KMS-11 (cell line): ENCODE data around the gene DNMT3A.

Experiments used
- H2AFZ ChIP-seq: fragments of 200-600 bp; sonication (generic); 2 replicates; pipeline ENCODE4 v1.6.1; 2016; ENCODE audit warnings: antibody characterized with exemption, mixed run types, low read depth
- H3K27ac ChIP-seq: fragments of 200-600 bp; sonication (generic); 2 replicates; pipeline ENCODE4 v1.6.1; 2016; ENCODE audit warnings: mild to moderate bottlenecking, mixed run types
- H3K27me3 ChIP-seq: fragments of 200-600 bp; sonication (generic); 2 replicates; pipeline ENCODE4 v1.6.1; 2017; ENCODE audit warnings: mild to moderate bottlenecking, low read depth, mixed run types, moderate library complexity; ENCODE audit not compliant: insufficient read depth
- H3K36me3 ChIP-seq: fragments of 200-600 bp; sonication (generic); 2 replicates; pipeline ENCODE4 v1.6.1; 2017; ENCODE audit warnings: mild to moderate bottlenecking, mixed run types; ENCODE audit not compliant: insufficient read depth
- H3K4me1 ChIP-seq: fragments of 200-600 bp; sonication (generic); 2 replicates; pipeline ENCODE4 v1.6.1; 2016; ENCODE audit warnings: mild to moderate bottlenecking, low read depth, mixed run types; ENCODE audit not compliant: poor library complexity, severe bottlenecking
- H3K4me2 ChIP-seq: fragments of 200-600 bp; sonication (generic); 2 replicates; pipeline ENCODE4 v1.7.0; 2016; ENCODE audit warnings: mild to moderate bottlenecking, mixed run types
- H3K4me3 ChIP-seq: fragments of 200-600 bp; sonication (generic); IDR thresholded peaks from 2 replicates; pipeline ENCODE4 v1.6.1; 2017; ENCODE audit warnings: low read depth, low read length, mixed read lengths; ENCODE audit not compliant: insufficient read depth
- H3K79me2 ChIP-seq: fragments of 200-600 bp; sonication (generic); 2 replicates; pipeline ENCODE4 v1.6.1; 2016; ENCODE audit warnings: low read depth, mixed run types; ENCODE audit not compliant: insufficient read depth
- H3K9ac ChIP-seq: fragments of 200-600 bp; sonication (generic); 2 replicates; pipeline ENCODE4 v1.6.1; 2016; ENCODE audit warnings: mild to moderate bottlenecking, mixed run types
- H4K20me1 ChIP-seq: fragments of 200-600 bp; sonication (generic); 2 replicates; pipeline ENCODE4 v1.6.1; 2016; ENCODE audit warnings: mild to moderate bottlenecking, mixed run types; ENCODE audit not compliant: insufficient read depth
- CTCF ChIP-seq: fragments of 200-600 bp; sonication (generic); conservative IDR thresholded peaks from 2 replicates; pipeline ENCODE4 v1.6.1; 2017; ENCODE audit warnings: low read depth, mild to moderate bottlenecking, antibody characterized with exemption, low read length, moderate library complexity, mixed read lengths

Gene DNMT3A

GRCh38 chr2:25386971-25387875 is 45.5 kb upstream of the DNMT3A start:
- Histone ChIP-seq H3K4me3 (no peak overlapping the region), H3K79me2 (no peaks in the 10 kb centered on the region), H3K27ac (no peak overlapping the region)

GRCh38 chr2:25385910-25386309 is 44.2 kb upstream of the DNMT3A start:
- Histone ChIP-seq H3K4me1 (no peaks in the 10 kb centered on the region), H3K27me3 (no peaks in the 10 kb centered on the region), H3K36me3 (no peaks in the 10 kb centered on the region), H3K27ac (no peak overlapping the region), H3K79me2 (no peaks in the 10 kb centered on the region), H3K4me3 (no peak overlapping the region), H2AFZ (no peak overlapping the region), H4K20me1 (no peaks in the 10 kb centered on the region), H3K4me2 (no peak overlapping the region), H3K9ac (no peak overlapping the region)
- TF ChIP-seq CTCF: no peak

More at GRCh38 chr2:25386971-25387875, 45.5 kb upstream of the DNMT3A start:
- H3K27me3 ChIP-seq: no peaks in the 10 kb centered on the region
- H4K20me1 ChIP-seq: no peaks in the 10 kb centered on the region
- no peak overlapping the region for H3K4me2 ChIP-seq
- no peak overlapping the region for H2AFZ ChIP-seq
- H3K4me1 ChIP-seq: no peaks in the 10 kb centered on the region
- H3K9ac ChIP-seq: no peak overlapping the region
- no peaks in the 10 kb centered on the region for H3K36me3 ChIP-seq
- no peak for TF ChIP-seq CTCF

GRCh38 chr2:25383806-25384205 is 42.1 kb upstream of the DNMT3A start:
- H3K36me3 ChIP-seq: no peaks in the 10 kb centered on the region
- no peak overlapping the region for H3K27ac ChIP-seq
- no peak for TF ChIP-seq CTCF
- H4K20me1 ChIP-seq: no peaks in the 10 kb centered on the region
- no peaks in the 10 kb centered on the region for H3K4me1 ChIP-seq
- no peak overlapping the region for H3K9ac ChIP-seq
- no peaks in the 10 kb centered on the region for H3K27me3 ChIP-seq
- no peak overlapping the region for H3K4me2 ChIP-seq
- no peak overlapping the region for H2AFZ ChIP-seq
- no peaks in the 10 kb centered on the region for H3K79me2 ChIP-seq
- H3K4me3 ChIP-seq: no peak overlapping the region

GRCh38 chr2:25381502-25381901 is 39.8 kb upstream of the DNMT3A start:
- H3K4me3 ChIP-seq: no peak overlapping the region
- no peak for TF ChIP-seq CTCF

More at GRCh38 chr2:25381502-25381901, 39.8 kb upstream of the DNMT3A start:
- no peaks in the 10 kb centered on the region for H4K20me1 ChIP-seq
- H3K27me3 ChIP-seq: no peaks in the 10 kb centered on the region
- no peak overlapping the region for H3K27ac ChIP-seq
- no peaks in the 10 kb centered on the region for H3K79me2 ChIP-seq
- no peak overlapping the region for H3K4me2 ChIP-seq
- H3K36me3 ChIP-seq: no peaks in the 10 kb centered on the region
- H3K9ac ChIP-seq: no peak overlapping the region
- H2AFZ ChIP-seq: no peak overlapping the region
- peaks cover 10% of the 10 kb centered on the region for H3K4me1 ChIP-seq
